HG02642 (cell line): ENCODE measurements around the gene LIN7A.

Source experiments
- ATAC-seq: cut with Tn5 transposase; IDR thresholded peaks from one replicate; pipeline ENCODE4 v1.9.1; 2021; ENCODE audit warnings: mild to moderate bottlenecking; ENCODE audit not compliant: unreplicated experiment, poor library complexity

The LIN7A gene

DNA sequence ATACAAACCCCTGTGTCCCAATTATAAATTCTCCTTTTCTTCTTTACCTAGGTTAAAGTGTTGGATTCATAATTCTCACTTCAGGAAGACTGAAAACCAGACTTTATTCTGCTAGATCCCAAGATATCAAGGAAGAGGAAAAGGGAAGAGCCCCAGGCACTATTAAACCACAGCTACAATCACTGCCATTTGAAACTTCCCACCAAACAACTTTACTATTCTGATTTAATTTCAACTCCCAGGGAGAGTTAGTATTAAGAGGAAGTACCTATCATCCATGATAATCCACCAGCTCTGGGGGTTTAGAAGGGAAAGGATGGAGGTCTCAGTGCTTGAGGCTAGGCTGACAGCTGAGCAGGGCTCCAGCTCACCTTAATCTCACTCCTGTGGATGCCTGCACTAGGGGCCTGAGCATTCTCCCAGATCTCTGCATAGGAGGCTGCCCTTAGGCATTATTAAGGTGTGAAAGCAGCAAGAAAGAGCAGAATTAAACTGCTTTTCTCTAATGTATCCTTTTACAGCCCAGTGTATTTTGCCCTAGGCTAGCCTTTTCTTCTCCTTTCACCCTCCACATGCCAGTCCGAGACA is 168.1 kb downstream of the LIN7A start:
- no peak for ATAC-seq

- peak; percentile 96 for ATAC-seq
Measured at GRCh38 chr12:80766897-80767296, 170.8 kb downstream of the LIN7A start.

- ATAC-seq, result no peak
Measured at GRCh38 chr12:80766210-80766609, 171.5 kb downstream of the LIN7A start.

- no peak for ATAC-seq
Measured at GRCh38 chr12:80763874-80764273, 173.9 kb downstream of the LIN7A start.

- ATAC-seq, result no peak
Measured at GRCh38 chr12:80761838-80762237, 175.9 kb downstream of the LIN7A start.

- ATAC-seq, result peak; percentile 69
Measured at GRCh38 chr12:80756875-80757274, 180.9 kb downstream of the LIN7A start.

GRCh38 chr12:80754274-80754673 is 183.5 kb downstream of the LIN7A start:
- ATAC-seq, result no peak

DNA sequence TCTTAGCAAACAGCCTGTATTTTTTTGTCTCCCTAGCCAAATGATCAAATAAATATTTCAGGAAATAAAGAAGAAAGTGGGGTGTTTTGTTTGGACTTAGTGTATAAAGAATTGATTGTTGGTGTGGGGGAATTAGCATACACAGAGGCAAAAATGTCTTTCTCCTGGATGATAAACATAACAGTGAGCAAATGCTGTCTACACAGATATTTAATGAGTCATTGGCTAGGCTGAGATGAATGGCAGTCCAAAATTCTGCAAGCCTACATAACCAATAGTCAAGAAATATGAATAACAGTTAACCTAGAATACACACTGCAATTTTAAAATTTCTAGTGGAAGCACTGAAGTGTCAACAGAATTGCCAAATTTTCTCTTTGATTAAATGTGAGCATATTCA is 185.3 kb downstream of the LIN7A start:
- ATAC-seq, result no peak

DNA sequence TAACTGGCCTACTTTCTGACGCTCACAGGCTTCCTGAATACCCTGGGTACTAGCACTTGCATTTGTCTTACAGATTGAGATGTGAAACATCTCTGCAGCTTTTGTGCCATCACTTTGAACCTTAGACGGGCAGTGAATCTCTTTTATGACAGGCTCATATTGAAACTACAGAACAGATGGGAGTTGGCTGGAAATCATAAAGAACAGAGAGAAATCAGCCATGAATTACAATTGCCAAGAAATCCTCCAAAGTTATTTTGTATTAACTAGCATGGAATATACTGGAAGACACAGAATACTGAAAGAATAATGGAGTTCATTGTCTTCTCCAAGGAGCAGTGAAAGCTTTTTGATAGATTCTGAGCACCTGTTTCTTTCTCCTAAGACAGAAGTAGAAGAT is 188.3 kb downstream of the LIN7A start:
- ATAC-seq, result no peak

- ATAC-seq, result no peak
Measured at GRCh38 chr12:80747800-80748199, 189.9 kb downstream of the LIN7A start.

- no peak for ATAC-seq
Measured at GRCh38 chr12:80745851-80746505, 191.8 kb downstream of the LIN7A start.
